Prostate gland (tissue), 2 donors: Measurements from ENCODE around the gene NR2F2. TPM values are rescaled to one million over a fixed set of nuclear protein-coding genes. Genes with fewer than 3 reads are reported as not detected.

Source experiments
- DNase-seq: peaks from one replicate; pipeline ENCODE4 v3.0.0-alpha.2; 2019; ENCODE audit warnings: low spot score
- H3K27ac ChIP-seq, 2 donors: fragments of 200-600 bp; sonication (generic); 2 replicates each; pipeline ENCODE4 v1.5.1; 2017 to 2019
- H3K27me3 ChIP-seq: fragments of 200-600 bp; sonication (generic); replicated peaks from 2 replicates; pipeline ENCODE4 v1.5.1; 2019; ENCODE audit not compliant: insufficient read depth
- H3K36me3 ChIP-seq, 2 donors: fragments of 200-600 bp; sonication (generic); 1 replicate in 1 of 2; 2 replicates in 1 of 2; pipeline versions ENCODE4 v1.5.1 to v1.8.1; 2017 to 2019
- H3K4me1 ChIP-seq: fragments of 200-600 bp; sonication (generic); replicated peaks from 2 replicates; pipeline ENCODE4 v1.5.1; 2019
- H3K4me3 ChIP-seq, 2 donors: fragments of 200-600 bp; sonication (generic); 2 replicates each; pipeline ENCODE4 v1.5.1; 2017 to 2019
- H3K9me3 ChIP-seq: fragments of 200-600 bp; sonication (generic); 2 replicates; pipeline ENCODE4 v1.5.1; 2017
- CTCF ChIP-seq, 4 experiments: fragments of 200-600 bp in 2 of 4; fragments of 450-650 bp in 2 of 4; sonication (generic) in 2 of 4; IDR thresholded peaks; 1 replicate in 3 of 4; 2 replicates in 1 of 4; pipeline ENCODE4 v1.5.1; 2016 to 2019; ENCODE audit warnings: antibody characterized with exemption in 4 of 4, mild to moderate bottlenecking in 2 of 4, moderate library complexity in 2 of 4
- POLR2A ChIP-seq: fragments of 450-650 bp; IDR thresholded peaks from one replicate; pipeline ENCODE4 v1.6.1; 2016; ENCODE audit warnings: antibody characterized with exemption, mild to moderate bottlenecking
- POLR2AphosphoS5 ChIP-seq: sonication (generic); formaldehyde crosslinking; IDR thresholded peaks from one replicate; pipeline ENCODE4 v1.6.1; 2017; ENCODE audit warnings: antibody characterized with exemption
- WGBS: methylation state at CpG from one replicate; pipeline ENCODE4 v1.1.5; 2018; 5-methylcytosine and 5-hydroxymethylcytosine counted together
- intact Hi-C: fragments of 100-400 bp; cut with DNase I; formaldehyde crosslinking; loops from one replicate; pipeline ENCODE4 v1.14.2; 2022
- total RNA-seq, 2 donors: library from RNA; depleted of rRNA; stranded (reverse); fragments of >200 nt; gene quantifications; one replicate each; pipeline ENCODE4 v1.1.0, GENCODE V29; 2016

Gene NR2F2
- total RNA-seq, 2 donors from 2014 or later = 48.7 to 58.1 TPM

GRCh38 chr15:96354731-96355567, 24.4 kb downstream of the NR2F2 start:
- TF ChIP-seq POLR2AphosphoS5 (peak; percentile 32), CTCF (IDR thresholded peaks at IDR 0.05) (peak in 1 of 4 experiments; percentile 45), POLR2A (no peak)
- Histone ChIP-seq H3K27ac (peak overlapping the region; percentile 75 to 77), H3K36me3 (no peaks in the 10 kb centered on the region), H3K4me3 (peak overlapping the region; percentile 38 to 46), H3K9me3 (no peaks in the 10 kb centered on the region), H3K27me3 (no peaks in the 10 kb centered on the region), H3K4me1 (no peaks in the 10 kb centered on the region)
- intact Hi-C loops = loop anchor here (5.0 kb wide), 2 partner anchors 537 to 877 kb away; no protein-coding TSS in a partner anchor
- DNase-seq = no peak
- 34% methylated on average over 15 of the region's 15 CpGs for WGBS

GRCh38 chr15:96355568-96356187, 25.2 kb downstream of the NR2F2 start:
- TF ChIP-seq POLR2AphosphoS5 (no peak), CTCF (IDR thresholded peaks at IDR 0.05) (no peak), POLR2A (no peak)
- H3K4me1 ChIP-seq = no peaks in the 10 kb centered on the region
- no peaks in the 10 kb centered on the region for H3K27me3 ChIP-seq
- no peaks in the 10 kb centered on the region for H3K36me3 ChIP-seq
- no peaks in the 10 kb centered on the region for H3K9me3 ChIP-seq
- H3K4me3 ChIP-seq = no peak overlapping the region
- peak overlapping the region in 1 of 2 donors; percentile 75 for H3K27ac ChIP-seq
- 84% methylated on average over 7 of the region's 7 CpGs for WGBS
- no peak for DNase-seq
- intact Hi-C loops = loop anchor here (5.0 kb wide), 2 partner anchors 537 to 877 kb away; no protein-coding TSS in a partner anchor

GRCh38 chr15:96356494-96357455, 26.3 kb downstream of the NR2F2 start:
- H3K4me1 ChIP-seq = no peaks in the 10 kb centered on the region
- intact Hi-C loops = loop anchor here (5.0 kb wide), 2 partner anchors 536 to 876 kb away; no protein-coding TSS in a partner anchor
- no peaks in the 10 kb centered on the region for H3K36me3 ChIP-seq
- peak overlapping the region; percentile 55 to 56 for H3K4me3 ChIP-seq
- H3K27me3 ChIP-seq = no peaks in the 10 kb centered on the region
- peak; percentile 73 for DNase-seq
- peak overlapping the region; percentile 68 to 70 for H3K27ac ChIP-seq
- TF ChIP-seq CTCF (IDR thresholded peaks at IDR 0.05) (peak; percentile 94 to 96 (median 96)), POLR2AphosphoS5 (peak; percentile 67), POLR2A (no peak)
- 2% methylated on average over 66 of the region's 67 CpGs for WGBS
- H3K9me3 ChIP-seq = no peaks in the 10 kb centered on the region

- WGBS = 95% methylated on average over 31 of the region's 31 CpGs
- no peak for DNase-seq
- TF ChIP-seq POLR2A (no peak), POLR2AphosphoS5 (no peak), CTCF (IDR thresholded peaks at IDR 0.05) (no peak)
- H3K4me1 ChIP-seq = no peaks in the 10 kb centered on the region
- intact Hi-C loops = loop anchor here (5.0 kb wide), 2 partner anchors 534 to 874 kb away; no protein-coding TSS in a partner anchor
- no peak overlapping the region for H3K4me3 ChIP-seq
- no peaks in the 10 kb centered on the region for H3K9me3 ChIP-seq
- no peak overlapping the region for H3K27ac ChIP-seq
- H3K27me3 ChIP-seq = no peaks in the 10 kb centered on the region
- no peaks in the 10 kb centered on the region for H3K36me3 ChIP-seq
These were observed 27.7 kb downstream of the NR2F2 start for GRCh38 chr15:96358001-96358801.
